SH-SY5Y (cell line): ENCODE measurements around the gene PFKL.

Source experiments
- GATA2 ChIP-seq: IDR thresholded peaks from 2 replicates; pipeline ENCODE4 v1.6.1; 2011; ENCODE audit warnings: mild to moderate bottlenecking, low read depth, low read length
- GATA3 ChIP-seq: IDR thresholded peaks from 2 replicates; pipeline ENCODE4 v1.6.1; 2011; ENCODE audit warnings: low read depth, mild to moderate bottlenecking, low read length, moderate library complexity

GRCh38 chr21:44376606-44377005 lies 76.8 kb downstream of the PFKL start:
- TF ChIP-seq GATA3, result no peak
- TF ChIP-seq GATA2, result no peak
